Ishikawa (cell line): Measurements from ENCODE around the gene BICRA.

Experiments
- CEBPB ChIP-seq: IDR thresholded peaks from 2 replicates; pipeline ENCODE4 v1.6.1; 2012
- CREB1 ChIP-seq: IDR thresholded peaks from 2 replicates; pipeline ENCODE4 v1.6.1; 2012; ENCODE audit warnings: low read depth
- EGR1 ChIP-seq: IDR thresholded peaks from 2 replicates; pipeline ENCODE4 v1.6.1; 2012
- EP300 ChIP-seq: IDR thresholded peaks from 2 replicates; pipeline ENCODE4 v1.6.1; 2012; ENCODE audit warnings: borderline replicate concordance
- FOXM1 ChIP-seq: IDR thresholded peaks from 2 replicates; pipeline ENCODE4 v1.6.1; 2012; ENCODE audit warnings: low read depth, borderline replicate concordance
- MAX ChIP-seq: IDR thresholded peaks from 2 replicates; pipeline ENCODE4 v1.6.1; 2012
- NFIC ChIP-seq: IDR thresholded peaks from 2 replicates; pipeline ENCODE4 v1.6.1; 2012
- RAD21 ChIP-seq: IDR thresholded peaks from 2 replicates; pipeline ENCODE4 v1.6.1; 2012; ENCODE audit warnings: low read depth
- REST ChIP-seq: IDR thresholded peaks from 2 replicates; pipeline ENCODE4 v1.6.1; 2012; ENCODE audit warnings: low read depth, mild to moderate bottlenecking
- TAF1 ChIP-seq: IDR thresholded peaks from 2 replicates; pipeline ENCODE4 v1.6.1; 2012; ENCODE audit warnings: low read depth, mild to moderate bottlenecking
- TCF12 ChIP-seq: IDR thresholded peaks from 2 replicates; pipeline ENCODE4 v1.6.1; 2012; ENCODE audit warnings: low read depth
- TEAD4 ChIP-seq: IDR thresholded peaks from 2 replicates; pipeline ENCODE4 v1.6.1; 2012
- USF1 ChIP-seq: IDR thresholded peaks from 2 replicates; pipeline ENCODE4 v1.6.1; 2012
- ZBTB7A ChIP-seq: IDR thresholded peaks from 2 replicates; pipeline ENCODE4 v1.6.1; 2012; ENCODE audit warnings: low read depth

GRCh38 chr19:47698631-47699359, 89.9 kb downstream of the BICRA start:
- TF ChIP-seq EP300 (no peak), REST (no peak), TCF12 (no peak), TAF1 (no peak), ZBTB7A (no peak), CEBPB (no peak), CREB1 (no peak), RAD21 (no peak), FOXM1 (no peak), NFIC (no peak), MAX (no peak), USF1 (no peak), TEAD4 (no peak), EGR1 (no peak)
